Measurements from ENCODE around the gene EVA1C. TPM values are rescaled to one million over a fixed set of nuclear protein-coding genes. Genes with fewer than 3 reads are reported as not detected.
"Not testable (repeated sequence)": the region's sequence is repeated elsewhere in the genome, so short reads cannot be mapped to it uniquely, and the experiment has no call there.

EVA1C gene, protein sequence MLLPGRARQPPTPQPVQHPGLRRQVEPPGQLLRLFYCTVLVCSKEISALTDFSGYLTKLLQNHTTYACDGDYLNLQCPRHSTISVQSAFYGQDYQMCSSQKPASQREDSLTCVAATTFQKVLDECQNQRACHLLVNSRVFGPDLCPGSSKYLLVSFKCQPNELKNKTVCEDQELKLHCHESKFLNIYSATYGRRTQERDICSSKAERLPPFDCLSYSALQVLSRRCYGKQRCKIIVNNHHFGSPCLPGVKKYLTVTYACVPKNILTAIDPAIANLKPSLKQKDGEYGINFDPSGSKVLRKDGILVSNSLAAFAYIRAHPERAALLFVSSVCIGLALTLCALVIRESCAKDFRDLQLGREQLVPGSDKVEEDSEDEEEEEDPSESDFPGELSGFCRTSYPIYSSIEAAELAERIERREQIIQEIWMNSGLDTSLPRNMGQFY
- 2.8 TPM for polyA plus RNA-seq (2013, experiment 1 of 4)
- 0.59 TPM for polyA plus RNA-seq (2013, experiment 2 of 4)
- not detected for polyA plus RNA-seq (2013, experiment 3 of 4)
- 0.85 TPM for polyA plus RNA-seq (2013, experiment 4 of 4)

DNA sequence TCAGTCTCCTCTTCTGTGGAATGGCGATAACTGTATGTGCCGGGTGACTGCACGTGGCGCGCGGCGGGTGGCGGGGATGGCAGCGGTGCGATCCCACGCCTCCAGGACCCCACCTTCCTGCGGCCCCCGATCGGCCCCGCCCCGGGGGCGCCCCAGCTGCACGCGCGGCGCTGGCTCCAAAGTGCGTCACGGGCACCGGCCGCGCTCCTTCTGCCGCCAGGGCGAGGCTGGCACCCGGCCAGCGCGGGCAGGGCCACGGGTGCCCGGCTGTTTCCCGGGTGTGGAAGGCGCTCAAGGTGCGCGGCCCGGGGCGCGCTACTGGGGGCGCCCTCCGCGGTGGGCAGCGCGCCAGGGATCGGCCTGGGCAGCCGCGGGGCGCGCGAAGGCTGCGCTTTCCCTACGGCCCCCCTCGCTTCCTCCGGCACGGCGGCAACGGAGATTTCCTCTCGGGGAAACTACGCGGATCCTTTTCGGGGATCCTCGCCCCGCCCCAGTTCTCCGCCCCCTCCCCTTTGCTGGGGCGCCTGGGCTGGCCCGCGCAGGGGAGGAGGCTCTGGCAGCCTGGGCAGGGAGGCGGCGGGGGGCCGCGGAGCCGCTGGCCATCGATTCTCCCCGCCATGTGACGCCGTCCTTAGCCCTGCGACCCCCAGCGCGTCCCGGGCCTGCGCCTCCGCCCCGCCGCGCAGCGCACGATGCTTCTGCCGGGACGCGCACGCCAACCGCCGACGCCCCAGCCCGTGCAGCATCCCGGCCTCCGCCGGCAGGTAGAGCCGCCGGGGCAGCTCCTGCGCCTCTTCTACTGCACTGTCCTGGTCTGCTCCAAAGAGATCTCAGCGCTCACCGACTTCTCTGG is at the start of gene EVA1C:
TSS of gene EVA1C (plus strand) at position 545 of the 853 bp plus-strand sequence. CDS start at position 693, 148 bp downstream.
- H3K27me3 ChIP-seq (ENCODE audit: control insufficient read depth, insufficient read depth, low read length, poor library complexity, severe bottlenecking) = peaks cover 59% of the 10 kb centered on the region
- no peak within 1 kb of the TSS for H3K27ac ChIP-seq (ENCODE audit: insufficient read depth, low read depth, low read length, poor library complexity, severe bottlenecking)
- peak within 1 kb of the TSS; percentile 32 for H3K4me3 ChIP-seq (ENCODE audit: insufficient read depth, low read depth, low read length)
- no peaks in the 10 kb centered on the region for H3K9me3 ChIP-seq (ENCODE audit: control insufficient read depth, low read length)
- H3K4me1 ChIP-seq (ENCODE audit: control insufficient read depth, insufficient read depth, low read length) = peaks cover 22% of the 10 kb centered on the region
- 1% methylated on average over 104 of the region's 104 CpGs for WGBS, 2 experiments
- H3K36me3 ChIP-seq (ENCODE audit: control insufficient read depth, insufficient read depth, low read length) = no peaks in the 10 kb centered on the region

DNA sequence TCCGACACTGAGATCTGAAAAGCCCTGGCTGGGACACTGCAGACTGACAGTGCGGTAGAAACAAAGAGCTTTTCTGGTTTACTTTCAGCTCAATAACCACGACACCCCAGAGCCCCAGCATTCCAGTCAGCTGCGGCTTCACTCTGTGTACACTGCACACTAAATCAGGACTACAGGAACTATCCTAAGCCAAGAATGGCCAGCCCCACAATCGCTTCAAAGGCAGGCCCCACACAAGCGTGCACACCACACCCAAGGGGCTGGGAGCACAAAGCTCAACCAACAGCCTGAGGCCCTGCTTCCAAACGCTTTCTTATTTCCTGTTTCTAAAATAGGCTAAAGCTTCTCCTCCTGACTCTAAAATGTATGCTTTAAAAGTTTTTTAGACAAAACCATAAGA is 48.1 kb upstream of the EVA1C start:
- Histone ChIP-seq H3K27me3 (ENCODE audit: control insufficient read depth, insufficient read depth, low read length, poor library complexity, severe bottlenecking) (no peaks in the 10 kb centered on the region), H3K4me3 (ENCODE audit: insufficient read depth, low read depth, low read length) (no peak overlapping the region), H3K4me1 (ENCODE audit: control insufficient read depth, insufficient read depth, low read length) (no peaks in the 10 kb centered on the region), H3K9me3 (ENCODE audit: control insufficient read depth, low read length) (no peaks in the 10 kb centered on the region), H3K27ac (ENCODE audit: insufficient read depth, low read depth, low read length, poor library complexity, severe bottlenecking) (no peak overlapping the region), H3K36me3 (ENCODE audit: control insufficient read depth, insufficient read depth, low read length) (peaks cover 42% of the 10 kb centered on the region)
- 91 to 93% methylated on average over 7 of the region's 7 CpGs for WGBS, 2 experiments

DNA sequence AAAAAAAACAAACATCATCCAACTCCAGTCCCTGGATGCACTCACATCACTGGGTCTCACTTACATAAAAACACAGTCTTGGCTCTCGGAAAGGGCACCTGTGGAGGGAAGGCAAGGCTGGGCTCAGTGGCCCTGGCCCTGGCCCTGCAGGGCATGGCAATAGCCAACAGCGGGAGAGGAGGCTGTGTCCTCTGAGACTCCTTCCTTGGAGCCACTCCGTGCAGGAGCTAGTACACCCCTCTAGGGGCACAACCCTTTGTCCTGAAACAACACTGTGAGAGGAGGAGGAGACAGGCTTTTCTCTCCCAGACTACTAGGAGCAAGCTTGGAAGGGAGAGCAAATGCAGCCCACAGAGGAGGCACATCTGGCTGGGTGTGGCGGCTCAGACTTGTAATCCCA is 47.7 kb upstream of the EVA1C start:
- no peak overlapping the region for H3K27ac ChIP-seq (ENCODE audit: insufficient read depth, low read depth, low read length, poor library complexity, severe bottlenecking)
- H3K4me3 ChIP-seq (ENCODE audit: insufficient read depth, low read depth, low read length) = no peak overlapping the region
- H3K9me3 ChIP-seq (ENCODE audit: control insufficient read depth, low read length) = no peaks in the 10 kb centered on the region
- H3K4me1 ChIP-seq (ENCODE audit: control insufficient read depth, insufficient read depth, low read length) = no peaks in the 10 kb centered on the region
- WGBS, 2 experiments = 80 to 88% methylated on average over 4 of the region's 4 CpGs
- H3K36me3 ChIP-seq (ENCODE audit: control insufficient read depth, insufficient read depth, low read length) = peaks cover 38% of the 10 kb centered on the region
- no peaks in the 10 kb centered on the region for H3K27me3 ChIP-seq (ENCODE audit: control insufficient read depth, insufficient read depth, low read length, poor library complexity, severe bottlenecking)

DNA sequence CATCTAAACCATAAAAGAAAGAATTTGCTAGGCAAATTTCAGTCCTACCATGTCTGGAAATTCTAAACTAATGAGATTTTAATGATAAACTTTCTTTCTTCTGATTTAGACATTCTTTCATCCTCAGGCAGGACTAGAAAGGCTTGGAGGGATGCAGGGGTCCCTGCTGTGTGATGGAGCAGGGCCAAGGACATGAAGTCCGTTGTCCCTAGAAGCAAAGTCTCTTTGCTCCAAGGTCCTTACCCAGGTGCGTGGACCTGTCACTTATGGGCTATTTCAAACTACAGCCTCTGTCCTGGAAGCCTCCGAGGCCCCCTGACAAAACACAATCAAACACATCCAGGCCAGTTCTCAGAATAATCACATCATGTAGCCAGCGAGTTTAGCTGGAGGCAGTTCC is 46.3 kb upstream of the EVA1C start:
- H3K36me3 ChIP-seq (ENCODE audit: control insufficient read depth, insufficient read depth, low read length) = peaks cover 34% of the 10 kb centered on the region
- 94 to 95% methylated on average over 4 of the region's 4 CpGs for WGBS, 2 experiments

DNA sequence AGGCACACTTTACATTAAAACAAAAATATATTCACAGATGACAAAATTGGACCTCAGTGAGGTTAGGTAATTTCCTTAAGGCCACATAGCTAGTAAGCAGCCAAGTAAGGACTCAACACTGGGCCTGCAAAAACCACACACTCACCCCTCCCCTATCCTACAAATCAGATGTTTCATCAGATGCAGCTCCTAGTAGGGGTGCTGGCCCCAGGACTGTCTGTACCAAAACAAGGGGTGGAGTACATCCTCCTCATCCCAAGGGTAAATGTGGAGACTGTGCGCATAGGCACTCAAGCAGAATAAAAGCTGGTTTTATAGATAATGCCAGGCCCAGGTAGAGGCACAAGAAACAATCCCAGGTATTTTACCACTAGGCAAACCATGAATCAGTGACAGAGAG is 45.3 kb upstream of the EVA1C start:
- peaks cover 29% of the 10 kb centered on the region for H3K36me3 ChIP-seq (ENCODE audit: control insufficient read depth, insufficient read depth, low read length)
- H3K27ac ChIP-seq (ENCODE audit: insufficient read depth, low read depth, low read length, poor library complexity, severe bottlenecking) = no peak overlapping the region
- no peaks in the 10 kb centered on the region for H3K4me1 ChIP-seq (ENCODE audit: control insufficient read depth, insufficient read depth, low read length)
- H3K4me3 ChIP-seq (ENCODE audit: insufficient read depth, low read depth, low read length) = no peak overlapping the region
- H3K27me3 ChIP-seq (ENCODE audit: control insufficient read depth, insufficient read depth, low read length, poor library complexity, severe bottlenecking) = no peaks in the 10 kb centered on the region
- 100% methylated on average over 1 of the region's 1 CpG for WGBS, 2 experiments
- no peaks in the 10 kb centered on the region for H3K9me3 ChIP-seq (ENCODE audit: control insufficient read depth, low read length)

More for the DNA sequence above, 46.3 kb upstream of the EVA1C start:
- H3K9me3 ChIP-seq (ENCODE audit: control insufficient read depth, low read length) = no peaks in the 10 kb centered on the region
- no peaks in the 10 kb centered on the region for H3K4me1 ChIP-seq (ENCODE audit: control insufficient read depth, insufficient read depth, low read length)
- no peak overlapping the region for H3K27ac ChIP-seq (ENCODE audit: insufficient read depth, low read depth, low read length, poor library complexity, severe bottlenecking)
- no peak overlapping the region for H3K4me3 ChIP-seq (ENCODE audit: insufficient read depth, low read depth, low read length)
- no peaks in the 10 kb centered on the region for H3K27me3 ChIP-seq (ENCODE audit: control insufficient read depth, insufficient read depth, low read length, poor library complexity, severe bottlenecking)

DNA sequence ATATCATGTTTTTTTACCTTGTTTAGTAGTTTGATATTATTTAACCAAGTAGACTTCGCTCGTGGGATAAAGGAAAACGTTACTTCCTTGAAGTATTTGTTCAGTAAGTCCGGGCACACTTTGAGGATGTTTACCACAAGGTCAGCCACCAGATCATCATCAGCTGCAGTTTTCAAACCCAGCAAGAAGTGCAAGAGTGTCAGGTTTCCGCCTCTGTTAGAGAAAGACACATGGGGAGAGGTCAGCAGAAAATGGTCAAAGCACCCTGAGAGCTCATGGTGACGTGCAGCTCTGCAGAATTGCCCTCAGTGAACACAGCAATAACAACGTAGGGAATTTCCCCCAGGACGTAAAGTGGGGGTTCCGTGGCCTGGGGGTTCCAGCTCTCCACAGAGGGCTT is 44.1 kb upstream of the EVA1C start:
- 90 to 91% methylated on average over 9 of the region's 9 CpGs for WGBS, 2 experiments
- H3K4me3 ChIP-seq (ENCODE audit: insufficient read depth, low read depth, low read length) = no peak overlapping the region
- no peaks in the 10 kb centered on the region for H3K4me1 ChIP-seq (ENCODE audit: control insufficient read depth, insufficient read depth, low read length)
- no peaks in the 10 kb centered on the region for H3K27me3 ChIP-seq (ENCODE audit: control insufficient read depth, insufficient read depth, low read length, poor library complexity, severe bottlenecking)
- no peaks in the 10 kb centered on the region for H3K9me3 ChIP-seq (ENCODE audit: control insufficient read depth, low read length)
- H3K36me3 ChIP-seq (ENCODE audit: control insufficient read depth, insufficient read depth, low read length) = peaks cover 19% of the 10 kb centered on the region
- no peak overlapping the region for H3K27ac ChIP-seq (ENCODE audit: insufficient read depth, low read depth, low read length, poor library complexity, severe bottlenecking)

DNA sequence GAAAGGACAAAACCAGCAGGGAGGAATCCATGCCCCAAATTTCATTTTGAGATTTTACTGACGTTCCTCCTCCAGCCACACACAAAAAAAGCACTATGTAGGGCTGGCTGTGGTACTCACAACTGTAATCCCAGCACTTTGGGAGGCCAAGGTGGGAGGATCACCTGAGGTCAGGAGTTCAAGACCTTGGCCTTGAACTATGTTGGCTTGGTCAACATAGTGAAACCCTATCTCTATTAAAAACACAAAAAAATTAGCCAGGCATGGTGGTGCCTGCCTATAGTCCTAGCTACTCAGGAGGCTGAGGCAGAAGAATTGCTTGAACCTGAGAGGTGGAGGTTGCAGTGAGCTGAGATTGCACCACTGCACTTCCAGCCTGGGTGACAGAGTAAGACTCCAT is 43.5 kb upstream of the EVA1C start:
- not testable (repeated sequence) for H3K27ac ChIP-seq (ENCODE audit: insufficient read depth, low read depth, low read length, poor library complexity, severe bottlenecking); H3K4me1 ChIP-seq (ENCODE audit: control insufficient read depth, insufficient read depth, low read length); H3K9me3 ChIP-seq (ENCODE audit: control insufficient read depth, low read length); H3K27me3 ChIP-seq (ENCODE audit: control insufficient read depth, insufficient read depth, low read length, poor library complexity, severe bottlenecking); H3K4me3 ChIP-seq (ENCODE audit: insufficient read depth, low read depth, low read length)
- H3K36me3 ChIP-seq (ENCODE audit: control insufficient read depth, insufficient read depth, low read length) = peaks cover 17% of the 10 kb centered on the region
- WGBS, 2 experiments = 91 to 97% methylated on average over 1 of the region's 1 CpG

DNA sequence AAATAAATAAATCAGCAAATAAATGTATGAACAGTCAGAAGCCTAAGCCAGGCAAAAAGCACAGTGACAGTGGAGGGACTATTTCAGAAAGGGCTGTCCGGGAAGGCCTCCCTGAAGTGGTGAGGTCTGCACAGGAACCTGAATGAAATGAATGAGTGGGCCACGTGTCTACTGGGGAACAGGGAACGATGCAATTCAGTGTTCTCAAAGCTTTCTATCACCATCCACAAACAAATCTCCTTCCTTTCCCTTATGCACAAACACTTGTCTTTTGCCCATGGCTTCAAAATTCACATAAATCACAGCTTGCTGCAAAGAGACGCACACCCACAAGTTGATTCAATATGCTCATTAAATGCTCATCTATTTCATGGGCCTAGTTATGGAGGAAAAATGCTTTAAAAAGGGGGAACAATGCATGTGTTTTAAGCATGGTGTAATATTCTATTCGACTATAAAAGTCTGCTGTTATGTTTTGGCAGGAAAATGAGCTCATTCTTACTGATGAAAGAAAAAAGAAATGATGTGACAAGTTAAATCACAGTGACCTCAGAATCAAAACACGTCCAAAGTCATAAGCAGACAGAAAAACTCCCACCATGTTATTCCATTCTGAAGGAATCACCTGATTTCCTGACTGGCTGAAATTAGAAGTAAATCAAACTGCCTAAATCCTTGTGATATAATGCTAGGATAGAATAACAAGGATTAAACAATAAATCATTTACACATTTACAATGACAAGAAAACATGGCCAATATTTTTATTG is 41.3 kb upstream of the EVA1C start:
- Histone ChIP-seq H3K9me3 (ENCODE audit: control insufficient read depth, low read length) (no peaks in the 10 kb centered on the region), H3K27ac (ENCODE audit: insufficient read depth, low read depth, low read length, poor library complexity, severe bottlenecking) (no peak overlapping the region), H3K4me3 (ENCODE audit: insufficient read depth, low read depth, low read length) (no peak overlapping the region), H3K4me1 (ENCODE audit: control insufficient read depth, insufficient read depth, low read length) (no peaks in the 10 kb centered on the region), H3K27me3 (ENCODE audit: control insufficient read depth, insufficient read depth, low read length, poor library complexity, severe bottlenecking) (no peaks in the 10 kb centered on the region), H3K36me3 (ENCODE audit: control insufficient read depth, insufficient read depth, low read length) (peaks cover 10% of the 10 kb centered on the region)
- WGBS, 2 experiments = 83 to 87% methylated on average over 6 of the region's 6 CpGs

DNA sequence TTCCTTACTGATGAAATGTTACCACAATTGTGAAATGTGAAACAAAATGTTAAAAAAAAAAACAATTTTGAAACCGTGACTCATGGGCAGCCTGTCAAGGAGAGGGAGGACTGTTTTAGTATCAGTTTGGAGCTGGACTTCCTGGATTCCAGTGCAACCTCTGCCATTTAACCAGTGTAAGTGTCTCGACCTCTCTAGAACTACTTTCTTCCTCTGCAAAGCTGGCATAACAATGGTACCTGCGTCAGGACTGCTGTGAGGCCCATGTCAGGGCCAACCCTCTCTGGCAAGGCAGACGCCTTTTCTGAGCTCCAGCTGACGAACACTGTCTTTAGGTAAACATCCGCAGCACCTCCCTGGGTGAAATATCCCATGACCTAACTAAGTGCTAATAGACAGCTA is 40.6 kb upstream of the EVA1C start:
- H3K4me3 ChIP-seq (ENCODE audit: insufficient read depth, low read depth, low read length) = no peak overlapping the region
- H3K4me1 ChIP-seq (ENCODE audit: control insufficient read depth, insufficient read depth, low read length) = no peaks in the 10 kb centered on the region
- no peak overlapping the region for H3K27ac ChIP-seq (ENCODE audit: insufficient read depth, low read depth, low read length, poor library complexity, severe bottlenecking)
- H3K27me3 ChIP-seq (ENCODE audit: control insufficient read depth, insufficient read depth, low read length, poor library complexity, severe bottlenecking) = no peaks in the 10 kb centered on the region
- H3K9me3 ChIP-seq (ENCODE audit: control insufficient read depth, low read length) = no peaks in the 10 kb centered on the region
- 90% methylated on average over 6 of the region's 6 CpGs for WGBS, 2 experiments
- peaks cover 4% of the 10 kb centered on the region for H3K36me3 ChIP-seq (ENCODE audit: control insufficient read depth, insufficient read depth, low read length)

Measured in ectodermal cell (in vitro differentiated cells).